ENCODE results near the gene NF2. TPM values are rescaled to one million over a fixed set of nuclear protein-coding genes. Genes with fewer than 3 reads are reported as not detected.

Gene NF2
- polyA plus RNA-seq, 3 donors = 7.7 to 15.5 (median 8.4) TPM

GRCh38 chr22:29610780-29611179 is 7.3 kb downstream of the NF2 start:
- Histone ChIP-seq H3K36me3 (replicated peaks in 1 of 2; ENCODE audit: control insufficient read depth in 1 of 2, insufficient read depth in 2 of 2, low read length in 2 of 2) (peaks cover 0 to 7% of the 10 kb centered on the region in 2 donors), H3K27ac (ENCODE audit: low read depth in 1 of 2, low read length in 2 of 2) (no peak overlapping the region), H4K20me1 (ENCODE audit: insufficient read depth, low read length) (peaks cover 57% of the 10 kb centered on the region), H3K27me3 (ENCODE audit: control insufficient read depth in 2 of 2, insufficient read depth in 2 of 2, low read length in 2 of 2) (no peaks in the 10 kb centered on the region), H3K4me1 (ENCODE audit: control insufficient read depth in 1 of 2, insufficient read depth in 2 of 2, low read length in 2 of 2) (no peaks in the 10 kb centered on the region), H3K4me2 (replicated peaks; ENCODE audit: extremely low read depth, low read length, poor library complexity, severe bottlenecking) (no peak overlapping the region), H3K9ac (ENCODE audit: insufficient read depth, low read length, poor library complexity, severe bottlenecking) (no peak overlapping the region), H2AFZ (ENCODE audit: insufficient read depth, low read depth, low read length, poor library complexity, severe bottlenecking) (no peak overlapping the region), H3K4me3 (replicated peaks in 1 of 3; ENCODE audit: low read depth in 2 of 3, low read length in 3 of 3) (no peak overlapping the region), H3K9me3 (replicated peaks in 1 of 2; ENCODE audit: control insufficient read depth in 1 of 2, insufficient read depth in 1 of 2, low read length in 2 of 2) (peaks cover 0 to 10% of the 10 kb centered on the region in 2 donors), H3K79me2 (ENCODE audit: insufficient read depth, low read length) (peaks cover 95% of the 10 kb centered on the region)
- no peak for DNase-seq
- peaks cover 3% of the 10 kb centered on the region for H3K4me1 Mint-ChIP-seq
- peaks cover 3 to 13% of the 10 kb centered on the region in 2 donors for H3K36me3 Mint-ChIP-seq
- H3K9me3 Mint-ChIP-seq = peaks cover 3 to 19% (median 11%) of the 10 kb centered on the region in 7 donors
- TF ChIP-seq, protein P1, sequence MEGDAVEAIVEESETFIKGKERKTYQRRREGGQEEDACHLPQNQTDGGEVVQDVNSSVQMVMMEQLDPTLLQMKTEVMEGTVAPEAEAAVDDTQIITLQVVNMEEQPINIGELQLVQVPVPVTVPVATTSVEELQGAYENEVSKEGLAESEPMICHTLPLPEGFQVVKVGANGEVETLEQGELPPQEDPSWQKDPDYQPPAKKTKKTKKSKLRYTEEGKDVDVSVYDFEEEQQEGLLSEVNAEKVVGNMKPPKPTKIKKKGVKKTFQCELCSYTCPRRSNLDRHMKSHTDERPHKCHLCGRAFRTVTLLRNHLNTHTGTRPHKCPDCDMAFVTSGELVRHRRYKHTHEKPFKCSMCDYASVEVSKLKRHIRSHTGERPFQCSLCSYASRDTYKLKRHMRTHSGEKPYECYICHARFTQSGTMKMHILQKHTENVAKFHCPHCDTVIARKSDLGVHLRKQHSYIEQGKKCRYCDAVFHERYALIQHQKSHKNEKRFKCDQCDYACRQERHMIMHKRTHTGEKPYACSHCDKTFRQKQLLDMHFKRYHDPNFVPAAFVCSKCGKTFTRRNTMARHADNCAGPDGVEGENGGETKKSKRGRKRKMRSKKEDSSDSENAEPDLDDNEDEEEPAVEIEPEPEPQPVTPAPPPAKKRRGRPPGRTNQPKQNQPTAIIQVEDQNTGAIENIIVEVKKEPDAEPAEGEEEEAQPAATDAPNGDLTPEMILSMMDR (IDR thresholded peaks at IDR 0.05) = no peak
- H3K27me3 Mint-ChIP-seq (ENCODE audit: low read depth in 3 of 3) = no peaks in the 10 kb centered on the region
- H3K27ac Mint-ChIP-seq = no peak overlapping the region
- no peak overlapping the region for H3K4me3 Mint-ChIP-seq
- intact Hi-C loops (cut with micrococcal nuclease) = no loop called here
- WGBS (ENCODE audit: insufficient coverage) = no CpG with 5 or more reads among the region's 1 CpG

DNA sequence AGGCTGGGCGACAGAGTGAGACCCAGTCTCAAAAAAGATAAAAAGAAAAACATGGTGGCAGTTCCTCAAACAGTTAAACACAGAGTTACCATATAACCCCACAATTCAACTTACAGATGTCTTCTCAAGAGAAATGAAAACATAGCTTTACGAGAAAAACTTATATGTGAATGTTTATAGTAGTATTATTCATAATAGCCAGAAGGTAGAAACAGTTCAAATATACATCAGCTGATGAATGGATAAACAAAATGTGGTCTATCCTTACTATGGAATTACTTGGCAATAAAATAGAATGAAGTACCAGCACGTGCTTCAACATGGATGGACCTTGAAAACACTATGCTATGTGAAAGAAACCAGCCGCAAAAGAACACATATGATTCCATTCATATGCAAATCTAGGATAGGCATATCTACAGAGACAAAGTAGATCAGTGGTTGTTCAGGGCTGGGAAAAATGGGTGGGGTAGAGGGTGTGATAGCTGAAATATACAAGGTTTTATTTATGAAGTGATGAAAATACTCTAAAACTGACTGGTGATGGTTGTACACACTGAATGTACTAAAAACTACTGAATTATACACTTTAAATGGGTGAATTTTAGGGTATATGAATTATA is 12.4 kb downstream of the NF2 start:
- Mint-ChIP-seq H3K4me1 (peaks cover 9% of the 10 kb centered on the region), H3K4me3 (no peak overlapping the region), H3K27ac (no peak overlapping the region), H3K36me3 (peaks cover 0 to 3% of the 10 kb centered on the region in 2 donors), H3K9me3 (peaks cover 2 to 10% (median 3%) of the 10 kb centered on the region in 7 donors), H3K27me3 (ENCODE audit: low read depth in 3 of 3) (no peaks in the 10 kb centered on the region)
- Histone ChIP-seq H3K4me2 (replicated peaks; ENCODE audit: extremely low read depth, low read length, poor library complexity, severe bottlenecking) (no peak overlapping the region), H3K27ac (ENCODE audit: low read depth in 1 of 2, low read length in 2 of 2) (no peak overlapping the region), H3K79me2 (ENCODE audit: insufficient read depth, low read length) (peaks cover 93% of the 10 kb centered on the region), H2AFZ (ENCODE audit: insufficient read depth, low read depth, low read length, poor library complexity, severe bottlenecking) (no peak overlapping the region), H3K9me3 (replicated peaks in 1 of 2; ENCODE audit: control insufficient read depth in 1 of 2, insufficient read depth in 1 of 2, low read length in 2 of 2) (peaks cover 0 to 4% of the 10 kb centered on the region in 2 donors), H3K9ac (ENCODE audit: insufficient read depth, low read length, poor library complexity, severe bottlenecking) (no peak overlapping the region), H3K36me3 (replicated peaks in 1 of 2; ENCODE audit: control insufficient read depth in 1 of 2, insufficient read depth in 2 of 2, low read length in 2 of 2) (no peaks in the 10 kb centered on the region), H3K4me1 (ENCODE audit: control insufficient read depth in 1 of 2, insufficient read depth in 2 of 2, low read length in 2 of 2) (no peaks in the 10 kb centered on the region), H3K27me3 (ENCODE audit: control insufficient read depth in 2 of 2, insufficient read depth in 2 of 2, low read length in 2 of 2) (no peaks in the 10 kb centered on the region), H4K20me1 (ENCODE audit: insufficient read depth, low read length) (peaks cover 73% of the 10 kb centered on the region), H3K4me3 (replicated peaks in 1 of 3; ENCODE audit: low read depth in 2 of 3, low read length in 3 of 3) (no peak overlapping the region)
- TF ChIP-seq, protein P1 (IDR thresholded peaks at IDR 0.05) = no peak
- intact Hi-C loops (cut with micrococcal nuclease) = no loop called here
- WGBS (ENCODE audit: insufficient coverage) = no CpG with 5 or more reads among the region's 4 CpGs
- no peak for DNase-seq
